GM13976 (cell line): ENCODE measurements around the gene SPATA31D4.
"Not testable (repeated sequence)": the region's sequence is repeated elsewhere in the genome, so short reads cannot be mapped to it uniquely, and the experiment has no call there.

Experiments
- DNase-seq: peaks from one replicate; pipeline ENCODE4 v3.0.0; 2012; ENCODE audit warnings: low spot score
- CTCF ChIP-seq: IDR thresholded peaks from 2 replicates; pipeline ENCODE4 v1.5.1; 2012; ENCODE audit warnings: borderline replicate concordance, mild to moderate bottlenecking; ENCODE audit not compliant: insufficient read depth; ENCODE audit errors: extremely low read depth, missing control alignments, control extremely low read depth
- in situ Hi-C: fragments of 300-500 bp; cut with MboI; formaldehyde crosslinking; loops from one replicate; pipeline ENCODE4 v1.12.0; 2022; ENCODE audit warnings: low sequenced_read_pairs, mixed read lengths, inconsistent platforms; ENCODE audit not compliant: unreplicated experiment

The SPATA31D4 gene

GRCh38 chr9:81928305-81928704, at the start of gene SPATA31D4:
Gene SPATA31D4 (plus strand): TSS chr9:81928428. CDS start chr9:81928514, 86 bp downstream.
- DNase-seq, in situ Hi-C loops: not testable (repeated sequence)

- no peak for DNase-seq
Observed at GRCh38 chr9:81878530-81878929, 49.7 kb upstream of the SPATA31D4 start.

GRCh38 chr9:81879501-81879916, 48.7 kb upstream of the SPATA31D4 start:
- DNase-seq: no peak
- in situ Hi-C loops: no loop called here
- no peak for TF ChIP-seq CTCF

More at GRCh38 chr9:81878530-81878929, 49.7 kb upstream of the SPATA31D4 start:
- in situ Hi-C loops: no loop called here
- no peak for TF ChIP-seq CTCF

GRCh38 chr9:81885602-81886001, 42.6 kb upstream of the SPATA31D4 start:
- in situ Hi-C loops: no loop called here
- DNase-seq: peak; percentile 1
- TF ChIP-seq CTCF: no peak

- no peak for TF ChIP-seq CTCF
- DNase-seq: peak; percentile 0
- in situ Hi-C loops: no loop called here
Observed at GRCh38 chr9:81886665-81887064, 41.6 kb upstream of the SPATA31D4 start.

GRCh38 chr9:81890104-81890503, 38.1 kb upstream of the SPATA31D4 start:
- DNase-seq: no peak
- TF ChIP-seq CTCF: no peak
- in situ Hi-C loops: no loop called here

- no peak for TF ChIP-seq CTCF
- no peak for DNase-seq
- in situ Hi-C loops: no loop called here
Observed at GRCh38 chr9:81892440-81892839, 35.8 kb upstream of the SPATA31D4 start.

GRCh38 chr9:81893929-81894328, 34.3 kb upstream of the SPATA31D4 start:
- DNase-seq: no peak

More at GRCh38 chr9:81893929-81894328, 34.3 kb upstream of the SPATA31D4 start:
- in situ Hi-C loops: no loop called here
- TF ChIP-seq CTCF: no peak
